Stromal cell of bone marrow (primary cell): ENCODE results near the gene SMG9.

Experiments used
- DNase-seq: peaks from one replicate; pipeline ENCODE4 v3.0.0-alpha.2; 2012; ENCODE audit warnings: low read depth

The SMG9 gene, protein sequence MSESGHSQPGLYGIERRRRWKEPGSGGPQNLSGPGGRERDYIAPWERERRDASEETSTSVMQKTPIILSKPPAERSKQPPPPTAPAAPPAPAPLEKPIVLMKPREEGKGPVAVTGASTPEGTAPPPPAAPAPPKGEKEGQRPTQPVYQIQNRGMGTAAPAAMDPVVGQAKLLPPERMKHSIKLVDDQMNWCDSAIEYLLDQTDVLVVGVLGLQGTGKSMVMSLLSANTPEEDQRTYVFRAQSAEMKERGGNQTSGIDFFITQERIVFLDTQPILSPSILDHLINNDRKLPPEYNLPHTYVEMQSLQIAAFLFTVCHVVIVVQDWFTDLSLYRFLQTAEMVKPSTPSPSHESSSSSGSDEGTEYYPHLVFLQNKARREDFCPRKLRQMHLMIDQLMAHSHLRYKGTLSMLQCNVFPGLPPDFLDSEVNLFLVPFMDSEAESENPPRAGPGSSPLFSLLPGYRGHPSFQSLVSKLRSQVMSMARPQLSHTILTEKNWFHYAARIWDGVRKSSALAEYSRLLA

DNA sequence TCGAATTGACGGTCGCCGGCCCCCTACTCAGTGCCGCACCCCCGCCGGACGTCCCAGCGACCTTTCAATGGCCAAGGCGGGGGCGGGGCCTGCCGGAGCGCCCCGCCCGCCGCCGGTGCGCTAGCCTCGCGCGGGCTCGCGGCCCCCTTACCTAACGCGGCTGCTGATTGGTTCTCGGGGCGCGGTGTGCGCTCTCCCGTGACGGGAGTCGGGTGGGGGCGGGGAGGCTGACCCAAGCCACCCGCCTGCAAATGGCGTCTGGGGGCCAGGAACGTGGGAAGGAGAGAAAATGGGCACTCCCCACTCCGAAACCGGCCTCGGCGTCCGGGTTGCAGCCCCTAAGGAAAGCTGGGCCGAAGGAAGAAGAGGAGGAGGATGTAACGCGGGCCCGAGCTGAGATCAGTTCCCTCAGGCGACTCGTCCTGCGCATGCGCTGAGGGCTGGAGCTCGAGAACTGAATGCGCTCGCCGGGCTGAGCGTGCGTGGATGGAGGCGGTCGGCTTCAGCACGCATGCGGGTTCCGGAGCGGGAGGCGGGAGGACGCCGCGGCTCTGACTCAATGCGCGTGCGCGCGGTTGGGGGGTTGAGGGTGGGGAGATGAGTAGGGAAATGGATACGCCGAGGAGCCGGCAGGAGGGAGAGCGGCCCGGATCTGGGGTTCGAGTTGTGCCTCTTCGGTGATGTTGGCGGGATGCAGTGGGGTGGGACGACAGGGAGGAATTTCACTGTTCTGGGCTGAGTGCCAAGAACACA is at the start of gene SMG9:
TSS of gene SMG9 (minus strand) at position 460 of the 753 bp plus-strand sequence. CDS start 4,221 bp downstream, outside the sequence.
- DNase-seq = peak; percentile 94

DNA sequence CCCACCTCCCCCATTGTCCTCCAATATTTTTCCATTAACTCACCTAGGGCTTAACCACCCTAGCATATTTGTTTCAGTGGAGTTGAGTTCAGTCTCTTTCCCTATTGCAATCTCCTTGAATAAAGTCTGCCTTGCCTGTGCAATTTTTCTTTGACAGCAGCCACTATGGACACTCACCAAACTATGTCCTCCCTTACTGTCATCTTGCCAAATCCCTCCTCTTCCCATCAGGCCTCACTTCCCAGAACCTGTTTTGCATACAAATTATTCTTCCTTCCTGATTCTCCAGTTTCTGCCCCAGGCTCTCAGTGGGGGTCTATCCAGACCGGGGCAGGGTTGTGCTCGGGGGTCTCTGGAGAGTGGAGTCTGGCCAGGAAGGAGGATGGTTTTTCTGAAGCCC is 49.7 kb upstream of the SMG9 start:
- DNase-seq = no peak

DNA sequence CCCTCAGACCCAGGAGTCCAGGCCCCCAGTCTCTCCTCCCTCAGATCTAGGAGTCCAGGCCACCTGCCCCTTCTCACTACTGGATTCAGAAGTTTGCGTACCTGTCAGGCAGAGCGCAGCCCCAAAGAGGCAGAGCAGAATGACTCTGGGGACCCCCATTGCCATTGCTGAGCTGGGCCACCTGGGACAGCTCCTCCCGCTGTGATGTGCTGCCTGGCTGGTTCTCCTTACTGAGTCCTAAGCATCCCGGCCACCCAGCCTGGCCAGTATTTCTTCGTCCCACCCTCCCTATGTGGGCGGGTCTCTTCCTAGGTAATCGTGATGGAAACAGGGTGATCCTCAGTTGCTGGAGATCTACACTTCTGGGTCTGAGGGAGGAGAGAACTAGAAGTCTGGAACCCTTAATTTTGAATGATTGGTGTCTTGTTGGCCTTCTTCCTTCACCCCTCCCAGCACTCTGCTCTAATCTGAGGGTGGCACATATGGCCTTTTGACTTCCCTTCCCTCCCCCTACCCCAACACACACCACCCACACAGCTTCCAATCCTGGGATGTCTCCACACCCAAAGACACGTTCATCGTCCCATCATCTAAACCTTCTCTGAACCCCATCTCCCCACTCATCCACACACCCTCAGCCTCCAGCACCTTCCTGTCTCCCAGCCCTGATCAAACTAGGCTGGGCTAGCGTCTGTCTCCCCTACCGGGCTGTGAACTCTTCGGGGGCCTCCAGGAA is 47.6 kb upstream of the SMG9 start, which contains the start of gene LYPD5:
TSS of gene LYPD5 (minus strand) at position 232 of the 736 bp plus-strand sequence. CDS start at position 165, 67 bp downstream.
- DNase-seq = no peak

DNA sequence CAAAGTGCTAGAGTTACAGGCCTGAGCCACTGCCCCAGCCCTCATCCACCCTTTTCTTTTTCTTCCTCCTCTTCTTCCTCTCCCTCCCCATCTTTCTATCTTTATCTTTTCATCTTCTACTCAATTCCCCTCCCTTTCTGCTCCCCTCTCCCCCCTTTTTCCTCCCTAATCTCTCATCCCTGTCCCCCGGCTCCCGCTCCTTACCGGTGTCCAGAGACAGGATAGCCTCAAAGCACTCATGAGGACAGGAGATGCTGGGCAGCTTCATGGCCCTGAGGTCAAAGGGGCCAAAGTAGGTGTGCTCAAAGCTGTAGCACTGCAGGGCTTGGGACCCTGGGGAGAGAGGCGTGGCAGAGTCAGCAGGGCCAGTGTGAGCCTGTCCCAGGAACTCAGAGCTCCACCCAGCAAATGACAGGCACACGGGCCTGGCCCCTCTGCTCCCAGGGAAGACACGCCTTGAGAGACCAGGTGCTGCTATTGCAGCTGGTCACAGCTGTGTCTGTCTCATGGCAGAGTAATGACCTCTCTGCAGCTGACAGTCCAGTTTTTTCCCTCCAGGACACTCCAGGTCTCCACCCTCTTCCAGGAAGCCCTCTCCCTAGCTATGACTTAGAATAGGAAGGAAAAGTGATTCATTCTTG is 44.9 kb upstream of the SMG9 start:
- DNase-seq = no peak

DNA sequence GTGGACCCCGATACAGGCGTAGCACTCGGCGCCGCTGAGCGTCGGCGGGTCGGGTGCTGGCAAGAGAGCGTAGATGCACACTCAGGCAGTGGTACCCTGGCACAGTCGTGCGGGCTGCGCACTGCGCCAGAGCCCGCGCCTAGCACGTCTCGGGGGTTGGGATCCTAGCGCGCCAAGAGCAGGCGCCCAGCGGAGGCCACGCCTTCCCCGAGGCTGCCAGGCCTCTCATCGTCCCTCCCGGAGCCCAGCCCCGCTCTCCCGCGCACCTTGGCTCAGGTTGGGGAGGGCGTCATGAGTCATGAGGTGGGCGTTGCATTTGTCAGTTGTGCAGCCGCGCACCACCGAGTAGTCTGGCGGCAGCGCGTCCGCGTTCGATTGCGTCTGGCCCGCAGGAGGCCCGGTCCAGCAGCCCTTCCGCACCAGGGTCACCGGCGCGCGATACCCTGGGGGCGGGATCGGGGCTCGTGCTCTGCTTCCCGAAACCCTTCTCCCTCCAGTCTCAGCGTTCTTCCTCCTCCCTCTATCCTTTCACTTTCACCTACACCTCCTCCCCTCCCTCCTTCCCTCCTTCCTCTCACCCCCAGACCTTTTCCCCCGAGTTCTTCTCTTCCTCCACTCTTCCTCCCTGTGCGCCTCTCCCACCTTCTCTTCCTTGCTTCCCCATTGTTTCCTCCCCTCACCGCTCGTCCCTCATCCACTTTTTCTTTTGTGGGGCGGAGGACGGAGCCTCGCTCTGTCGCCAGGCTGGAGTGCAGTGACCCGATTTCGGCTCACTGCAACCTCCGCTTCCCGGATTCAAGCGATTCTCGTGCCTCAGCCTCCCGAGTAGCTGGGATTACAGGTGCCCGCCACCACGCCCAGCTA is 44.0 kb upstream of the SMG9 start:
- no peak for DNase-seq

DNA sequence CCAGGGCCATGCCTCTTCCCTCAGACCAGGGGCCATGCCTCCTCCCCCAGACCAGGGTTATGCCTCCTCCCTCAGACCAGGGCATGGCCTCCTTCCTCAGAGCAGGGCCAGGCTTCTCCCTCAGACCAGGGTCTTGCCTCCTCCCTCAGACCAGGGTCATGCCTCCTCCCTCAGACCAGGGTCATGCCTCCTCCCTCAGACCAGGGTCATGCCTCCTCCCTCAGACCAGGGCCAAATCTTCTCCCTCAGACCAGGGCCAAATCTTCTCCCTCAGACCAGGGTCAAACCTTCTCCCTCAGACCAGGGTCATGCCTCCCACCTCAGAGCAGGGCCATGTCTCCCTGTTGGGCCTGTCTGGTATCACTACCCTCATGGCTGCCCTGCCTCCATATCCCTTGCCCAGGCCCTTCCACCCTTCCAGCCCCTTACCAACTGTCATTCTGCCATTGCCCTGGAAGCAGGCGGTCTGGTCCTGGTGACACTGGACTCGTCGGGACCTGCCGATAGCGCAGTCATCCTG is 43.3 kb upstream of the SMG9 start:
- no peak for DNase-seq

DNA sequence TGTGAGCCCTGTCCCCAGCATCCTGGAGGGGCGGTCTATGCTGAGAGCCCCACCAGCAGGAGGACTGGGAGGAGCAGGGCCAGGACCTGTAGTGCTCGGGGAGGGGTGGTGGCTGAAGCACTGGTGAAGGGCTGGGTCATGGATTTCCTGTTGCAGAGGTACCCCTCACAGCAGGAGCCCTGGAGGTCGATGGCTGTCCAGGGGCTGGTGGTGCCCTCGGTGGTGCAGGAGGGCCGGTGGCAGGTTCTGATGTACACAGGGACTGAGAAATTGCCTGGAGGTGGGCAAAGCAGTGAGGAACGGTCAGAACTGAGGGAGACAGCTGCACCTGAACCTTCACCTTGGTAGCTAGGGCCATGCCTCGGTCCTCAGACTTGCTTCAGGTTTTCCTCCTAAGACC is 42.8 kb upstream of the SMG9 start:
- DNase-seq = no peak

DNA sequence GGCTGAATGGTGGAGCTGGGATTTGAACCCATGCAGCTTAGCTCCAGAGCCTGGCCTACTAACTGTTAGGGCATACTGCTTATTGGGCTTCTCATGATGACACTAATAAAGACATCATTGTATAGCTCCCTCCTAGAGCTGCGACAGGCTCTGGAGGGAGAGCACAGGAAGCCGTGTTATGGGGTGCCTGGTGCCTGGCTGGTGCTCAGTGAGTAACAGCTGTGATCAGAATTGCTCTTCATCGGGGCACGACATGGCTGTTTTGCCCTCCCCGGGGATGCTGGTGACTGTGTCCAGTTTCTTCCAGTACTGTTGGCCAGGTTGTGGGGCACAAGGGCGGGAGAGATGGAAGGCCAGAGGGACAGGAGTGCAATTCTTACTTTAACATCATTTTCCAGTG is 42.4 kb upstream of the SMG9 start:
- no peak for DNase-seq

DNA sequence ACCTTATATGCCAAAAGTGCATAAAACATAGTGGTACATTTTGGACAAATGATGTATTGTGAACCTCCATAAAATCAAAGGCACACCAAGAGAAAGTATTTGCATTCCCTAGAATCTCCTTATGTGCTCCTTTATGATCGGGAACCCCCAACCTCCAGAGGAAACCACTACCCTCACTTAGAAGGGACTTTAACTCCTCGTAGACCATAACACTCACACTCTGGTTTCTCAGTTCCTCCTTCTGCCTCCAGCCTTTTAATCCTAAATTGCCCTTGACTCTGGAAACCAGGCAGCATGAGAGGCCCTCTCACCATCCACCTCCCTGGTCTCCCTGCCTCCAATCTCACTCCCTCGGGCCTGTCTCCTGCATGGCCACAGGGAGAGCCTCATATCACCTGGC is 35.8 kb upstream of the SMG9 start:
- DNase-seq = no peak

DNA sequence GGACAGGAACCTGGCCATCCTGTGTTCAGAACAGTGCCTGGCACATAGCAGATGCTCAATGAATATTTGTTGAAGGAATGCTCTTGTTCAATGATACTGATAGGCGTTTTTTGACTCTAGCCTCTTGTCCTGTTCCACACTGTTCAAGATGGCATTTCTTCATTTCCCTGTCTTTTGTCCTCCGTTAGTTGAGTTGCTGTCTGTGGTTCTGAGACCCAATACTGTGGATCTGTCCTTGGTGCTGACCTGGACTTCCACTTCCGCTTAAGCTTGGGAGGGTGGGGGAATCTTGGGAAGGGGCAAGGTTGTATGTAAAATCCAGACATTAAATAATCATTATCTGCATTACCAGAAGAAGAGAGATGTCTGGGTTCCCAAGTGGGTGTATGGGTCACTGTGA is 34.3 kb upstream of the SMG9 start:
- no peak for DNase-seq

DNA sequence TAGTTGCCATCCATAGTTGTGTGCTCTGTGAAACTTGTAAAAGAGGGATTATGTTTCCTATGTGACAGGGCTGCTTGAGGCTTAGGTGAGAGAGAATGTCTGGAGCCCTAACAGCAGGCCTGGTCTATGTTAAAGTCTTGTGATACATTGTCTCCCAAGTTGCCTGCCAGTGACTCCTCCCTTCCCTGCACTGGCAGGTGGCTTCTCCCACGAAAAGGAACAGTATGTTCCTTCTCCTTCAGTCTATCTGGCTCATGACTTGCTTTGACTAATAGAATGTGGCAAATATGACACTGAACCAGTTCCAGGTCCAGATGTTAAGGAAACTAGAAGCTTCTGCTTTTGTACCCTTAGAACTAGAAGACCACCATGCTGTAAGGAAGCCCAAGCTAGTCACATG is 31.9 kb upstream of the SMG9 start:
- no peak for DNase-seq

DNA sequence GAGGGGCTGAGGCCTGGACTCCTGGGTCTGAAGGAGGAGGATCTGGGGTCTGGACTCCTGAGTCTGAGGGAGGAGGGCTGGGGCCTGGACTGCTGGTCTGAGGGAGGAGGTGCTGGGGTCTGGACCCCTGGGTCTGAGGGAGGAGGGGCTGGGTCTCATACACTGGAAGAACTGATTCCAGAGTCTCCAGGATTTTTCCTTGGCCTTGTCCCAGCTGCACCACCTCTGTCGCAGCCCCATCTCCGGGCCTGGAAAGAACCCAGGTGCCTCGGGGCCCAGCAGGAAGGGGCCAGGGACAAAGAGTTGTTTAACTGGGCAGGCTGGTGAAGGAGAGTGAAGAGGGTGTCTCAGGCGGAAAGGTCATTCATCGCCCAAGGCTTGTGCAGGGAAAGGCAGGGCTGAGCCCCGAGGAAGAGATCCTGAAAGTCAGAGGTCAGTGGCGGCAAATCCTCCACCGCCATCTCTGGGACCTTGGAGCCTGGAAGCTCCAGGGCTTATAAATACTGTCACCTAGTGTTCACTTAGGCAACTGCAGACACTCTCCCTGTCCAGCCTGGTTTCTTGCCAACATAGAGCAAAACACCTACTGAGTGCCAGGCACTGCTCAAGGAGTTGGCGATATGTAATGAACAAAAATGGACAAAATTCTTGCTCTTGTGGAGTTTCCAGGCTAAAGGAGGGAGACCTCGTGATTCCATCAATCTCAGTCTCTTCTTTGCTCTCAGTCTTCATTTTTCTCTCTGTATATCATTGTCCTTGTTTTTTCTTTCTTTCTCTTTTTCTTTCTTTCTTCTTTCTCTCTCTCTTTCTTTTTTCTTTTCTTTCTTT is 30.4 kb upstream of the SMG9 start:
- peak; percentile 66 for DNase-seq

DNA sequence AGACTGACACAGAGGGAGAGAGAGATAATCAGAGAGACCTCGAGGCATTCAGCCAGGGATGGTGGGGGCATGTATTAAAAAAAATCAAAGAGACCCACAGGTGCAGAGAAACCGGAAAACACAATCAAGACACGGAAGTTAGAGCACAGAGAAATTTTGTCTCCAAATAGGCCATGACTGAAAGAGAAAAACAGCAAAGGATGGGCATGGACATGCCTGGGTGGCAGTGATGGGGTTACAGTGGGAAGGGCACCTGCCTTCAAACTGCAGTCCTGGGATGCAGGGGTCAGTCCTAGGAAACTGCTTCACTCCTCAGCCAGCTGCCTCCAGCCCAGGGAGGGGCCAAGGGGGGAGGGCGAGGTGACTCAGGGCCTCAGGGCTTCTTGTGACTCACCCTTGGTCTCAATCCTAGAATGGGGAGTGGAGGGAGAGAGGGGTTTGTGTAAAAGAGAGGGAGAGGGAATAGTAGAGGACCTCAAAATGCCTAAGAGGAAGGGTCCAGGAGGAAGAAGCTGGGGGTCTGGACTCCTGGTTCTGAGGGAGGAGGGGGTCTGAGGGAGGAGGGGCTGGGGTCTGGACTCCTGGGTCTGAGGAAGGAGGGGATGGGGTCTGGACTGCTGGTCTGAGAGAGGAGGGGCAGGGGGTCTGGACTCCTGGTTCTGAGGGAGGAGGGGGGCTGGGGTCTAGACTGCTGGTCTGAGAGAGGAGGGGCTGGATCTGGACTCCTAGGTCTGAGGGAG is 29.6 kb upstream of the SMG9 start:
- peak; percentile 83 for DNase-seq

DNA sequence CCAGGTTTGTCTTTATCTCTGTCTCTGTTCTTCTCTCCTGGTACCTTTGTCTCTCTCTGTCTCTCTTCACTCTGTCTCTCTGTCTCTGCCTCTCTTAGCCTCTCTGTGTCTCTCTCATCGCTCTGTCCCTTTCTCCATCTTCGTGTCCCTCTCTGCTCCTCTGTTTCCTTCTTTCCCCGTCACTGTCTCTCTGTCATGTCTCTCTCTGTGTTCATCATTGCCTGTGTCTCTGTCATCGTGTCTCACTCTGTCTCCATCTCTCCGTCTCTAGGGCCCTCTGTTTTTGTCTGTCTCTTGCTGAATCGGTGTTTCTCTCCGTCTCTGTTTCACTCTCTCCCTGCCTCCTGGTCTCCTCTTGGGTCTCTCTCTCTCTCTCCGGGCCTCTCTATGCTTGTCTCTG is 28.9 kb upstream of the SMG9 start:
- DNase-seq = no peak

DNA sequence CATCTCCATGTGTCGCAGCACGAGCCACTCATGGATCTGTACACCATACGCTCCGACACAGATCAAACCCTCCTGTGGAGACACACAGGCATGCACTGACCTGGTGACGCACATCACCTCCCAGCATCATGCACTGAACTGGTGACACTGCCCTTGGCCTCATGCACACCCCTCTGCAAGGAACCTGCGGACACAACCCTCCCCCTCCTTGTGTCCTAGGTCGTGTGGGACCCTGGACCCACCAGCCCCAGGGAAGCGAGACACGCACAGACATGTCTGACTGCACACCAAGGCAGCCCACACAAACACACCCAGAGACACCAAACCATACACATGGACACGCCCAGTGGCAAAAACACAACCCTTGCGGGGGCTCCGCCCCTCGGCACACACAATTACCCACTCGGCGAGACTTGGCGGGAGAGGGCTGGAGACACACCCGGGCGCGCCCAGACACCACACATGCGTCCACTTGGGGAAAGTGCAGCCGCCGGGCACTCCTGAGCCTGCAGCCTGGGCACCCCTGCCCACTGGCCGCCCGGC is 28.0 kb upstream of the SMG9 start:
- DNase-seq = no peak

DNA sequence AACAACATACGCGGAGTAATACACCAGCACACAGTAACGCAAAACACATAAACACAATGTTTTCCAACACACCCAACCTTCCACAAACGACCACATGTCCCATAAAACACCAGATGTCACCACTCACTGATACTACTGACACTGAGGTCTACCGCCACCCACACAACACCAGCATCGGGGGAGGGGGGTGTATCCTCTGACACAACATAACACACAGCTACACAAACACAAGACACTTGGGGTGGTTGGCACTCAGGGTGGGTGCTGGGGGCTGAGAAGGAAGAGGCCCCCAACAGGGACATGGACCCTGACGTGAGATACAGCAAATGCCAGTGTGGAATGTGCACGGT is 27.5 kb upstream of the SMG9 start:
- no peak for DNase-seq

DNA sequence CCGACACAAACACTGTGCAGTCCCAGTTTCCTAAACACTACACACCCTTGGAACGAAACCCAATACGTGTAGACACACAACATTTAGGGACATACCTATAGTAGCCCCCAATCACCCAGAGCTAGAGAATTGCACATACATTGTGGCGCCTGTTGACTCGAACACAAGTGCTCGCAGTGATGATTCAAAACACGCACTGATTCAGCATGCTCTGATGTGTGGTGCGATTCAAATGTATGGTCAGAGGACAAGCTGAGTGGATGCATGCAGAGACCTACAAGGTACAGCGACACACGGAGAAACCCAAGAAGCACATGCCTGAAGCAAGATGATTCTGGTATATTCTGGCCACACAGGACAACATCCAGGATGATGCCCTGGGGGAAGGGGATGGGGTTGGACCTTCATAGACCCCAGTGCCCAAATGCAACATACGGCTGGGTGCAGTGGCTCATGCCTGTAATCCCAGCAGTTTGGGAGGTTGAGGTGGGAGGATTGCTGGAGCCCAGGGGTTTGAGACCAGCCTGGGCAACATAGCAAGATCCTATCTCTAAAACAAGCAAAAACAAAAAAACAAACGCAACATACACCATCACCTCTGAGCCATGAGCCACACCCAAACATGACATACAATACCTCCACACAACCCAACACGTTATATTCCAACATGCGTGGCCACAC is 27.0 kb upstream of the SMG9 start:
- DNase-seq = no peak
